Upper lobe of right lung (tissue), 1 donor: Measurements from ENCODE around the gene MSTN. TPM values are rescaled to one million over a fixed set of nuclear protein-coding genes. Genes with fewer than 3 reads are reported as not detected.

ENCODE experiments used
- ATAC-seq: fragments of 200-7000 bp; cut with Tn5 transposase; one replicate; pipeline ENCODE4 v1.9.1; 2020; ENCODE audit warnings: mild to moderate bottlenecking, moderate library complexity
- DNase-seq: peaks from one replicate; pipeline ENCODE4 v3.0.0-alpha.2; 2020
- H3K27ac ChIP-seq: fragments of 200-600 bp; one replicate; pipeline ENCODE4 v1.8.0; 2022
- H3K27me3 ChIP-seq: fragments of 200-600 bp; one replicate; pipeline ENCODE4 v1.8.0; 2022; ENCODE audit warnings: mild to moderate bottlenecking
- H3K36me3 ChIP-seq: fragments of 200-600 bp; one replicate; pipeline ENCODE4 v1.8.0; 2022
- H3K4me1 ChIP-seq: fragments of 200-600 bp; one replicate; pipeline ENCODE4 v1.8.0; 2022
- H3K4me3 ChIP-seq: fragments of 200-600 bp; one replicate; pipeline ENCODE4 v1.8.0; 2022; ENCODE audit warnings: mild to moderate bottlenecking
- H3K9me3 ChIP-seq: fragments of 200-600 bp; one replicate; pipeline ENCODE4 v1.8.0; 2022
- CTCF ChIP-seq: fragments of 200-600 bp; IDR thresholded peaks from one replicate; pipeline ENCODE4 v1.8.0; 2022; ENCODE audit warnings: antibody characterized with exemption
- intact Hi-C: fragments of 100-400 bp; cut with DNase I; formaldehyde crosslinking; loops from one replicate; pipeline ENCODE4 v1.11.0; 2022
- long read RNA-seq: library from polyadenylated mRNA; unstranded; transcript quantifications from one replicate; pipeline ENCODE4 v2.0.0, GENCODE V29; 2021
- total RNA-seq: library from RNA; stranded (reverse); fragmentation: NEBNext Ultra II Directional; extraction: Animal tissue kit (Norgen Biotek cat#: 25700); gene quantifications from one replicate; pipeline ENCODE4 v1.2.1, GENCODE V29; 2021
- donor health status: DM: no; HTN: yes; CAD: no; lungs with severe emphysema.

Gene MSTN
- total RNA-seq: not detected
- long read RNA-seq: 0 reads

DNA sequence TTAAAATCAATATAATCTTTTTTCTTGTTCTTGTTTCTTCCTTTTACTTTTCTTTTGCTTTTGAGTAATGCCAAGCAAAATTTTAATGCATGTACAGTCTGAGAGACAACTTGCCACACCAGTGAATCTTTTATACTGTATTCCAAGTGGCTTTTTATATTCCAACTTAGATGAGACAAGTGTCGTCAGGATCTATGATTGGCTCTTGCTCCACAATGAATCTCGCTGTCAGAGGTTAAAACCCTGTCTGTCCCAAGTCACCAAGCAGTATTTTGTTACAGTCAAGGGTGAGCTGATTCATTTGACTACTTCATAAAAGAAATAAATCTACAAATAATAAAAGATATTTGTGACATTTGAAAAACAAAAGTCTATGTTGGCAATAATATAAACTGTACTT is at the start of gene MSTN:
Gene MSTN, minus strand, starts transcription at position 129 of the 400 bp plus-strand sequence. CDS start 133 bp downstream, outside the sequence.
- H3K27ac ChIP-seq: no peak within 1 kb of the TSS
- intact Hi-C loops: no loop called here
- H3K4me3 ChIP-seq: no peak within 1 kb of the TSS
- H3K4me1 ChIP-seq: no peaks in the 10 kb centered on the region
- DNase-seq (no peak), ATAC-seq (no peak)
- H3K27me3 ChIP-seq: no peaks in the 10 kb centered on the region
- H3K36me3 ChIP-seq: no peaks in the 10 kb centered on the region
- TF ChIP-seq CTCF: no peak
- H3K9me3 ChIP-seq: no peaks in the 10 kb centered on the region

DNA sequence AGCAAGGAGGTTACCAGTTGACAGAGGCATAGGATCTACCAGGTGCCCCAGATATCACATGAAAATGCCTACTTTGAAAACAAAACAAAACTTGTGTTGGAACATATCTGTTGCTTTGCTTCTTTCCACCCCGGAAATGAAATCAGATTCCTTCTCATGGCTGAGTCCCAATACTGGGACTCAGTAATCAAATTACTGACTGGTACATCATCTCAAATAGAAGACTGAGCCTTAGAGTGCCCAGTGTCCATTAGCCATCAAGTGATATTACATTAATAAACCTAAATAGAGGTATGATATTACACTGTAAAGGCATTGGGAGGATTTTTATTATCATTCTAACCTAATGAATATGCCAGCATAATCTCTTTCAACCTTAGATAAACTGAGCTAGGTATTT is 48.6 kb upstream of the MSTN start:
- Histone ChIP-seq H3K4me1 (no peaks in the 10 kb centered on the region), H3K9me3 (no peaks in the 10 kb centered on the region), H3K36me3 (no peaks in the 10 kb centered on the region), H3K27ac (no peak overlapping the region), H3K4me3 (no peak overlapping the region), H3K27me3 (no peaks in the 10 kb centered on the region)
- ATAC-seq (no peak), DNase-seq (no peak)
- TF ChIP-seq CTCF: no peak
- intact Hi-C loops: no loop called here

DNA sequence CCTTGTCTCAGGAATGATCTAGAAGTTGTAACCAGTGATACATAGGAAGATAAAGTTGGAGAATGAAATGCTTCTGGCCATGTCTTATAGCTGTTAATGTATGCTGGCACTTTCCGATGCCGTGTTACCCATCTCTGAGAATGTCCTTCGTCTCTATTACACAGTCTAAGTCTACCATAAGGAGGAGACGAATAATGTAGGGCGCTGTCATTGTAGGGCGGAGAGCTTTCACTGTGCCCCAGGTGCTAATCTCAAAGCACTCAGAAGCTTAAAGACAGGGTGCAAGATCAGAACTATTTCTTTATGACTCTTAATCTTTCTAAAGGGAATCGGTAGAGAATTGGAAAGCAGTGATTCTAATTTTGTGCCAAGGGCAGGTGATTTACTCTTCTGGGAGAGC is 48.2 kb upstream of the MSTN start:
- DNase-seq: no peak
- intact Hi-C loops: no loop called here
- no peaks in the 10 kb centered on the region for H3K27me3 ChIP-seq
- ATAC-seq: no peak
- no peaks in the 10 kb centered on the region for H3K36me3 ChIP-seq
- H3K4me1 ChIP-seq: no peaks in the 10 kb centered on the region
- H3K27ac ChIP-seq: no peak overlapping the region
- no peak for TF ChIP-seq CTCF
- H3K4me3 ChIP-seq: no peak overlapping the region
- H3K9me3 ChIP-seq: no peaks in the 10 kb centered on the region

DNA sequence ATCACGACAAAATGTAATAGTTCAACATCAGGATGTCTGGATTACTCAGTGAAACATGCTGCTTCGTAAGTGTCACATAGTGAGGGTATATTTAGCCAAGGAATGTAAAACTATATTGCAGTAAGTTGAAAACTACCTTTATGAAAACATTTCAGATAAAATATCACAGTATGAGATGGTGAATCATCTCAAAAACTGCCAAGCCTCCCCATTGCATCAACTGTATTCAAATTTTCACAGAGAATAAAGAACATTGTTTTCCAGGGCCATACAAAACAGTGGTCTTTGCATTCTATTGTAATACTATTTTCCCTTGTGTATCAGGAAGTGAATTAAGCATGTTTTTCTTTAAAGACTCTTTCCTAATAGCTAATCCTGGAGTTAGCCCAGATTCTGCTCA is 47.6 kb upstream of the MSTN start:
- Histone ChIP-seq H3K27ac (no peak overlapping the region), H3K4me3 (no peak overlapping the region), H3K9me3 (no peaks in the 10 kb centered on the region), H3K27me3 (no peaks in the 10 kb centered on the region), H3K36me3 (no peaks in the 10 kb centered on the region), H3K4me1 (no peaks in the 10 kb centered on the region)
- intact Hi-C loops: no loop called here
- ATAC-seq (no peak), DNase-seq (no peak)
- TF ChIP-seq CTCF: no peak

DNA sequence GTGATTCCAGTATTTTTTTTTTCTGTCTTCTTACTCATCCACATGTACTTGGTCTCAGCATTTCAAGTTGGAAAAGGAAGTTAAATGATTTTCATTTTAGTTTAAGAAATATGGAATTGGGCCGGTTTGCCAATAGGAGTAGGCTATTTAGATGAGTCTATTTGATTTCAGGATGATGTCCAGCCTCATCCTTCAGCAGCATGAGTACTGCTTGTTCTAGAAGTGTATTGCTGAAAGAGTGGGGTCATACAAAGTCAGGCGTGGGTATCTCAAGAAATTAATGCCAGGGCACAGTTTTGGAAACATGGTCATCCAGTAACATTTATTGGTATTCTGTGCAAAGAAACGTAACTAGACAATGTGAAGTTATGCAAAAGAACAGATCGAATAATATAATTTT is 44.9 kb upstream of the MSTN start:
- ATAC-seq: no peak
- Histone ChIP-seq H3K27me3 (no peaks in the 10 kb centered on the region), H3K9me3 (no peaks in the 10 kb centered on the region), H3K4me3 (no peak overlapping the region), H3K36me3 (no peaks in the 10 kb centered on the region), H3K4me1 (no peaks in the 10 kb centered on the region), H3K27ac (no peak overlapping the region)
- intact Hi-C loops: no loop called here
- no peak for TF ChIP-seq CTCF
- DNase-seq: no peak

DNA sequence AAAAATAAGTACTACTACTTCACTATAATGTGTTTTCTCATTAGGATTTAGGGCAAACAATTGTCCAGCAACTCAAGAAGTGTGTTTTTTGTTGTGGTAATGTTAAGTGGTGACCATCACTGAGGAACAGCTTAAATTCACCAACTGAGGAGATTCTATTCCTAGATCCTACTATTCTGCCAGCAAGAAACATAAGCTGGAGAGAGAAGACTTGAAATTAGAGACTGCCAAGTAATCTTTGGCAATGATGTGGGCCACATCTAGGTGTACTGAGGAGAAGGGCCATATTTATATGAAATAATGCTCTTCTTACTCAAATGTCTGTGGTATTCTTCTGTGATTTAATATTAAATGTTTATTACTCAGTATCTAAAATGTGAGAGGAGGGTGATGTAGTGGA is 44.3 kb upstream of the MSTN start:
- DNase-seq: no peak
- Histone ChIP-seq H3K4me3 (no peak overlapping the region), H3K4me1 (no peaks in the 10 kb centered on the region), H3K27ac (no peak overlapping the region), H3K36me3 (no peaks in the 10 kb centered on the region), H3K27me3 (no peaks in the 10 kb centered on the region), H3K9me3 (no peaks in the 10 kb centered on the region)
- no peak for ATAC-seq
- TF ChIP-seq CTCF: no peak
- intact Hi-C loops: no loop called here
